Prostate gland (tissue), 2 donors: ENCODE results near the gene NEDD4.

Source experiments
- POLR2A ChIP-seq: fragments of 450-650 bp; IDR thresholded peaks from one replicate; pipeline ENCODE4 v1.6.1; 2016; ENCODE audit warnings: antibody characterized with exemption, mild to moderate bottlenecking
- TF ChIP-seq, protein P1 (sequence below), 4 experiments: fragments of 200-600 bp in 2 of 4; fragments of 450-650 bp in 2 of 4; sonication (generic) in 2 of 4; IDR thresholded peaks; 1 replicate in 3 of 4; 2 replicates in 1 of 4; pipeline ENCODE4 v1.5.1; 2016 to 2019; ENCODE audit warnings: antibody characterized with exemption in 4 of 4, mild to moderate bottlenecking in 2 of 4, moderate library complexity in 2 of 4

DNA sequence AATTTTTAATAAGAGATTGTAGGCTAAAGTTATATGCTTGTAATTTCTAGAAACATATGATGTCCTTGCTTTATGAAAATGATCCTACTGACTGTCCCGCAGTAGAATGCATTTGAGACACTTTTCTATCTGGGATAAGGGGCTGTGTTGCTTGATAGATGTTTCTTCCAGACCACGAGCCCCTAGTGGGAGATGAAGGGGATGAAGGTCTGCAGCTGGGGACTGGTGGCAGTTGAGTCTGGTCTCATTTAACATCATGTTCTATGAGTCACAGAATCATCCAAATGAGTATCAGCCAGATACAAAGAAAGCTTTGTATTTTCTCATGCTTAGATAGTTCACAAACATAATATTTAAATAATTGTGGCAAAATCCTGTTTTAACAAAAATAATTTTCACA, 166.2 kb downstream of the NEDD4 start:
- no peak for TF ChIP-seq POLR2A
- TF ChIP-seq, protein P1, sequence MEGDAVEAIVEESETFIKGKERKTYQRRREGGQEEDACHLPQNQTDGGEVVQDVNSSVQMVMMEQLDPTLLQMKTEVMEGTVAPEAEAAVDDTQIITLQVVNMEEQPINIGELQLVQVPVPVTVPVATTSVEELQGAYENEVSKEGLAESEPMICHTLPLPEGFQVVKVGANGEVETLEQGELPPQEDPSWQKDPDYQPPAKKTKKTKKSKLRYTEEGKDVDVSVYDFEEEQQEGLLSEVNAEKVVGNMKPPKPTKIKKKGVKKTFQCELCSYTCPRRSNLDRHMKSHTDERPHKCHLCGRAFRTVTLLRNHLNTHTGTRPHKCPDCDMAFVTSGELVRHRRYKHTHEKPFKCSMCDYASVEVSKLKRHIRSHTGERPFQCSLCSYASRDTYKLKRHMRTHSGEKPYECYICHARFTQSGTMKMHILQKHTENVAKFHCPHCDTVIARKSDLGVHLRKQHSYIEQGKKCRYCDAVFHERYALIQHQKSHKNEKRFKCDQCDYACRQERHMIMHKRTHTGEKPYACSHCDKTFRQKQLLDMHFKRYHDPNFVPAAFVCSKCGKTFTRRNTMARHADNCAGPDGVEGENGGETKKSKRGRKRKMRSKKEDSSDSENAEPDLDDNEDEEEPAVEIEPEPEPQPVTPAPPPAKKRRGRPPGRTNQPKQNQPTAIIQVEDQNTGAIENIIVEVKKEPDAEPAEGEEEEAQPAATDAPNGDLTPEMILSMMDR (IDR thresholded peaks at IDR 0.05) = no peak
